ENCODE results near the gene IFFO2.
A peak's percentile ranks its signal among the peaks of the same experiment; 100 is the strongest.

The IFFO2 gene

GRCh38 chr1:18936814-18937481, 19.5 kb downstream of the IFFO2 start:
- H3K4me1 Mint-ChIP-seq: peaks cover 73% of the 10 kb centered on the region
- H3K4me3 Mint-ChIP-seq: no peak overlapping the region
- H3K36me3 Mint-ChIP-seq (ENCODE audit: insufficient read depth): peaks cover 16% of the 10 kb centered on the region
- H3K27me3 Mint-ChIP-seq: no peaks in the 10 kb centered on the region
- no peaks in the 10 kb centered on the region for H3K9me3 Mint-ChIP-seq
- ATAC-seq (replicated peaks; ENCODE audit: extremely low read depth, poor library complexity, severe bottlenecking) (no peak), DNase-seq (ENCODE audit: low spot score in 2 of 2) (no peak)
- peak overlapping the region; percentile 77 for H3K27ac Mint-ChIP-seq (ENCODE audit: low read depth)

GRCh38 chr1:18936471-18936813, 20.0 kb downstream of the IFFO2 start:
- DNase-seq (ENCODE audit: low spot score in 2 of 2) (no peak), ATAC-seq (replicated peaks; ENCODE audit: extremely low read depth, poor library complexity, severe bottlenecking) (no peak)
- Mint-ChIP-seq H3K9me3 (no peaks in the 10 kb centered on the region), H3K4me3 (no peak overlapping the region), H3K27me3 (no peaks in the 10 kb centered on the region), H3K36me3 (ENCODE audit: insufficient read depth) (peaks cover 12% of the 10 kb centered on the region), H3K27ac (ENCODE audit: low read depth) (peak overlapping the region; percentile 77), H3K4me1 (peaks cover 73% of the 10 kb centered on the region)

DNA sequence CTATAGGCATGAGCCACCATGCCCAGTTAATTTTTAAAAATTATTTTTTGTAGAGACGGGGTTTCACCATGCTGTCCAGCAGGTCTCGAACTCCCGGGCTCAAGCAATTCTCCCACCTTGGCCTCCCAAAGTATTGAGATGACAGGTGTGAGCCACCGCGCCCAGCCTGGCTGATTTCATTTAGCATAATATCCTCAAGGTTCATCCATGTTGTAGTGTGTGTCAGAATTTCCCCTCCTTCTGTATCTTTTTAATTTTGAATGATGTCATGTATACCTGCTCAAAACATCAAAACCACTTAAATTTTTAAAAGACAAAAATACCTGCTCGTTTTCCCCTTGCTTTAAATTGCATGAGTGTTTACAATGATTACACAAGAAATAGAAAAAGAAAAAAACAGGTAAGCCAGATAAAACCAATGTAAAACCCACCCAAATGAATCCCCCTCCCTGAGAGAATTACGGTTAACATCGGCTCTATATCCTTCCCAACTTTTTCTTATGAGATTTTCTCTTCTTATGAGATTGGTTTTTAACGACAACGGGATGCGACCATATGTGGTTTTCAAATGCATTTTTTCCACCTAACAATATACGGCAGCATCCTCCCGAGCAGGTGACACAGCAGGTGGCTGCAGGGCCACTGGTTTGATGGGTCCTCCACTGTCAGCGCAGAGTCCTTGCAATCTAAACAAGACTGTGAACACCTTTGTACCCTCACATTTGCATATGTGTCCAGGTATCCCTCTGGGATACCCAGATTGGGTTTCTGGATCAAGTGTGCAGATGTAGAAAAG, 22.1 kb downstream of the IFFO2 start:
- Mint-ChIP-seq H3K4me1 (peaks cover 73% of the 10 kb centered on the region), H3K36me3 (ENCODE audit: insufficient read depth) (peaks cover 16% of the 10 kb centered on the region), H3K27me3 (no peaks in the 10 kb centered on the region), H3K27ac (ENCODE audit: low read depth) (no peak overlapping the region), H3K9me3 (no peaks in the 10 kb centered on the region), H3K4me3 (no peak overlapping the region)
- DNase-seq (ENCODE audit: low spot score in 2 of 2) (no peak), ATAC-seq (replicated peaks; ENCODE audit: extremely low read depth, poor library complexity, severe bottlenecking) (no peak)

GRCh38 chr1:18932879-18933278, 23.6 kb downstream of the IFFO2 start:
- Mint-ChIP-seq H3K27me3 (no peaks in the 10 kb centered on the region), H3K36me3 (ENCODE audit: insufficient read depth) (peaks cover 20% of the 10 kb centered on the region), H3K4me3 (peak overlapping the region; percentile 21), H3K9me3 (no peaks in the 10 kb centered on the region), H3K27ac (ENCODE audit: low read depth) (peak overlapping the region; percentile 80), H3K4me1 (peaks cover 81% of the 10 kb centered on the region)
- ATAC-seq (replicated peaks; ENCODE audit: extremely low read depth, poor library complexity, severe bottlenecking) (no peak), DNase-seq (ENCODE audit: low spot score in 2 of 2) (no peak)

DNA sequence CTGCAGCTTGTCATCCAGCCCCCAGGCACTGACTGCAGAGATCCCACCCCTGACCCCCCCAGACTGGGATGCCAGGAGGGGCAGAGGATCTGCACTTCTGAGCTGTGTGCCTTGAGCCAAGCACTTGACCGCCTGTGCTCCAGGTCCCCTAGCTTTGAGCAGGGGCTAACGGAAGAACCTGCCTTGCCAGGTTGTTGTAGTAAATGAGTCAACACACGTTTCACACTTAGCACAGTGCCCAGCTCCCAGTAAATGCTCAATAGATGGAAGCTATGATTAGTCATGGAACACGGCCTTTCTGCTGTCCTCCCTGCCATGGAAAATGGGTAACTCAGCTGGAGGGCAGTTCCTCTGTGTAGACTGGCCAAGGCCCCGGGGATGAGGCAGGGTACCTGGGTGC, 24.1 kb downstream of the IFFO2 start:
- Mint-ChIP-seq H3K4me3 (peak overlapping the region; percentile 21), H3K36me3 (ENCODE audit: insufficient read depth) (peaks cover 20% of the 10 kb centered on the region), H3K27me3 (no peaks in the 10 kb centered on the region), H3K9me3 (no peaks in the 10 kb centered on the region), H3K27ac (ENCODE audit: low read depth) (peak overlapping the region; percentile 80), H3K4me1 (peaks cover 86% of the 10 kb centered on the region)
- ATAC-seq (replicated peaks; ENCODE audit: extremely low read depth, poor library complexity, severe bottlenecking) (no peak), DNase-seq (ENCODE audit: low spot score in 2 of 2) (no peak)

- DNase-seq (ENCODE audit: low spot score in 2 of 2) (no peak), ATAC-seq (replicated peaks; ENCODE audit: extremely low read depth, poor library complexity, severe bottlenecking) (no peak)
- H3K36me3 Mint-ChIP-seq (ENCODE audit: insufficient read depth): peaks cover 22% of the 10 kb centered on the region
- H3K4me1 Mint-ChIP-seq: peaks cover 87% of the 10 kb centered on the region
- peak overlapping the region; percentile 21 for H3K4me3 Mint-ChIP-seq
- H3K27me3 Mint-ChIP-seq: no peaks in the 10 kb centered on the region
- peak overlapping the region; percentile 80 for H3K27ac Mint-ChIP-seq (ENCODE audit: low read depth)
- H3K9me3 Mint-ChIP-seq: no peaks in the 10 kb centered on the region
Measured at GRCh38 chr1:18931730-18932129, 24.7 kb downstream of the IFFO2 start.

DNA sequence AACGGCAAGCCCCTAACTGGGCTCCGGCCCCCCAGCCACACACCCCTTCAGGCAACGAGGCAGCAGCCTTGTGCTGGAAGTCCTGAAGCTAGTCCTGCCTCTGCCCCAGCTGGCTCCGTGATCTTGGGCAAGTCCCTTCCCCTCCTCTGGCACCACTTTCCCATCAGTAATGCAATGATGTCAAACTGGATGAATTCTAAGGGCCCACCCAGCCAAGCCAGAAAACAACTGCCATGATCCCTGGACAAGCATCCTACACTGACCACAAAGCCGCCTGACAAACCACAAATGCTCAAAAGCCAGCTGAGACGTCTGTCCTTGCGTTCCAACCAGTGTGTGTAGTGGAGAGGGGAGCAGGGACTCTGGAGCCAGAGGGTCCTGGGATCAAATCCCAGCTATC, 26.8 kb downstream of the IFFO2 start:
- peak overlapping the region; percentile 28 for H3K4me3 Mint-ChIP-seq
- H3K27ac Mint-ChIP-seq (ENCODE audit: low read depth): no peak overlapping the region
- ATAC-seq (replicated peaks; ENCODE audit: extremely low read depth, poor library complexity, severe bottlenecking): no peak
- peaks cover 5% of the 10 kb centered on the region for H3K9me3 Mint-ChIP-seq
- no peak for DNase-seq (ENCODE audit: low spot score in 2 of 2)
- no peaks in the 10 kb centered on the region for H3K27me3 Mint-ChIP-seq
- H3K36me3 Mint-ChIP-seq (ENCODE audit: insufficient read depth): peaks cover 26% of the 10 kb centered on the region
- peaks cover 81% of the 10 kb centered on the region for H3K4me1 Mint-ChIP-seq

- Mint-ChIP-seq H3K36me3 (ENCODE audit: insufficient read depth) (peaks cover 24% of the 10 kb centered on the region), H3K4me3 (peak overlapping the region; percentile 78), H3K27ac (ENCODE audit: low read depth) (no peak overlapping the region), H3K4me1 (peaks cover 83% of the 10 kb centered on the region), H3K9me3 (peaks cover 5% of the 10 kb centered on the region), H3K27me3 (no peaks in the 10 kb centered on the region)
- no peak for ATAC-seq (replicated peaks; ENCODE audit: extremely low read depth, poor library complexity, severe bottlenecking)
- no peak for DNase-seq (ENCODE audit: low spot score in 2 of 2)
Measured at GRCh38 chr1:18928985-18929384, 27.5 kb downstream of the IFFO2 start.

DNA sequence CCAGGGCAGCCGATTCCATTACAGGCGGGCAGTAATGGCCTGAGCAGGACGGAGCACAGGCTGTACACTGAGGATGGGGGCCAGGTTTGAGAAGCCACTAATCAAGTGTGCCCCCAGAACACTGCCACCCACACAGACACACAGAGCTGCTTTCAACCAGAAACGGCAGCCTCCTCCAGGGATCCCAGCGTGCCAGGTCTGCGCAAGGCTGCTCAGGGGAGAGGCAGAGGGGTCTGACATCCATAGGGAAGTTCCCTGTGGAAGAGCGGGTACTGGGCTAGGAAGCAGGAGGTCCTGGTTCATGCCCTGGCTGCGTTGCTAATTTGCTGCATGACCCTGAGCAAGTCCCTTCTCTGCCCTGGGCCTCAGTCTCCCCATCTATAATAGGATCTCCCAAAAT, 28.1 kb downstream of the IFFO2 start:
- Mint-ChIP-seq H3K36me3 (ENCODE audit: insufficient read depth) (peaks cover 26% of the 10 kb centered on the region), H3K27me3 (no peaks in the 10 kb centered on the region), H3K4me3 (peak overlapping the region; percentile 78), H3K27ac (ENCODE audit: low read depth) (peak overlapping the region; percentile 94), H3K9me3 (peaks cover 5% of the 10 kb centered on the region), H3K4me1 (peaks cover 89% of the 10 kb centered on the region)
- no peak for DNase-seq (ENCODE audit: low spot score in 2 of 2)
- no peak for ATAC-seq (replicated peaks; ENCODE audit: extremely low read depth, poor library complexity, severe bottlenecking)

GRCh38 chr1:18927654-18928272, 28.7 kb downstream of the IFFO2 start:
- Mint-ChIP-seq H3K36me3 (ENCODE audit: insufficient read depth) (peaks cover 25% of the 10 kb centered on the region), H3K9me3 (peaks cover 5% of the 10 kb centered on the region), H3K4me3 (peak overlapping the region; percentile 78), H3K27me3 (no peaks in the 10 kb centered on the region), H3K4me1 (peaks cover 88% of the 10 kb centered on the region), H3K27ac (ENCODE audit: low read depth) (peak overlapping the region; percentile 94)
- ATAC-seq (replicated peaks; ENCODE audit: extremely low read depth, poor library complexity, severe bottlenecking) (peak; percentile 54), DNase-seq (ENCODE audit: low spot score in 2 of 2) (peak in 1 of 2 donors; percentile 27)

DNA sequence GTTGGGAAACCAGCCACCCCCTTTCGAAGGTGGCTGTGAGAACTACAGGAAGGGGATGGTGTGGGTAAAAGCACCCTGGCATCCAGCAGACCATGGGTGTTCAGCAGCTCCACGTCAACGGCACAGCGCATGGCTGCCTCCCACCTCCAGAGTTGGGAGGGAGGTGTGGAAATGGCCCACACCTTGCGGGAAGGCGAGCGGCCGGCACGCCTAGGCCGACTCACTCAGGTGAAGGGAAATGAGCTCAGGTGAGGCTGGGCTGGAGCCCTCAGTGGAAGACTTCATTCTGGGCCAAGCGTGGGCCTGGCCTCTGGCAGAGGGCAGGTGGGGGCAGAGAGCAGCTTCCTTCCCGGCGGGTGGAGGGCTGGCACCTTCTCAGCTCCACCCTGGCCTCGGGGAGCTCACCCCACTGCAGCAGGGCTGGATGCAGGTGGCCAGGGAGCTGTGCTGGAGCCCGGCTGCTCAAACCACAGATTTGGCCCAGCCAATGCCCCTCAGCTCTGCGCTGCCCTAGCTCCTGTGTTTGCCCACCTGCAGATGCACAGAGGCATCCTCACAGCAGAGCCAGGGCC, 29.3 kb downstream of the IFFO2 start:
- Mint-ChIP-seq H3K27ac (ENCODE audit: low read depth) (peak overlapping the region; percentile 94), H3K4me1 (peaks cover 88% of the 10 kb centered on the region), H3K27me3 (no peaks in the 10 kb centered on the region), H3K36me3 (ENCODE audit: insufficient read depth) (peaks cover 26% of the 10 kb centered on the region), H3K4me3 (peak overlapping the region; percentile 78), H3K9me3 (peaks cover 5% of the 10 kb centered on the region)
- DNase-seq (ENCODE audit: low spot score in 2 of 2) (no peak), ATAC-seq (replicated peaks; ENCODE audit: extremely low read depth, poor library complexity, severe bottlenecking) (peak; percentile 37)

- DNase-seq (ENCODE audit: low spot score in 2 of 2): peak; percentile 45 to 73
- peaks cover 88% of the 10 kb centered on the region for H3K4me1 Mint-ChIP-seq
- peaks cover 5% of the 10 kb centered on the region for H3K9me3 Mint-ChIP-seq
- no peaks in the 10 kb centered on the region for H3K27me3 Mint-ChIP-seq
- peak overlapping the region; percentile 94 for H3K27ac Mint-ChIP-seq (ENCODE audit: low read depth)
- H3K36me3 Mint-ChIP-seq (ENCODE audit: insufficient read depth): peaks cover 26% of the 10 kb centered on the region
- peak; percentile 82 for ATAC-seq (replicated peaks; ENCODE audit: extremely low read depth, poor library complexity, severe bottlenecking)
- H3K4me3 Mint-ChIP-seq: peak overlapping the region; percentile 78
Measured at GRCh38 chr1:18926315-18927081, 30.0 kb downstream of the IFFO2 start.
